T-helper 2 cell treated with Interferon-gamma antibody and Interleukin-4, amounts not matched to agents 5 μg/mL and 100 μg/mL, for 36 hours (primary cell): Measurements from ENCODE around the gene KRT16.
"Not testable (repeated sequence)": the region's sequence is repeated elsewhere in the genome, so short reads cannot be mapped to it uniquely, and the experiment has no call there.

Experiments
- DNase-seq: peaks from one replicate; pipeline ENCODE4 v3.0.0; 2021; ENCODE audit warnings: low spot score
- H3K27ac Mint-ChIP-seq: one replicate; pipeline ENCODE4 v1.8.0; 2021; ENCODE audit warnings: mild to moderate bottlenecking, mixed read lengths
- H3K27me3 Mint-ChIP-seq: one replicate; pipeline ENCODE4 v1.8.0; 2021; ENCODE audit warnings: low read depth, mixed read lengths
- H3K36me3 Mint-ChIP-seq: one replicate; pipeline ENCODE4 v1.8.0; 2021; ENCODE audit warnings: low read depth, mixed read lengths
- H3K4me1 Mint-ChIP-seq: one replicate; pipeline ENCODE4 v1.8.0; 2021; ENCODE audit warnings: low read depth, mixed read lengths
- H3K4me3 Mint-ChIP-seq: one replicate; pipeline ENCODE4 v1.8.0; 2022; ENCODE audit warnings: mild to moderate bottlenecking, moderate library complexity, mixed read lengths
- H3K9me3 Mint-ChIP-seq: one replicate; pipeline ENCODE4 v1.8.0; 2021; ENCODE audit warnings: mixed read lengths

KRT16 gene

GRCh38 chr17:41595585-41595984 lies 17.0 kb downstream of the KRT16 start:
- Mint-ChIP-seq H3K27me3 (peaks cover 5% of the 10 kb centered on the region), H3K36me3 (no peaks in the 10 kb centered on the region), H3K9me3 (no peaks in the 10 kb centered on the region), H3K4me3 (no peak overlapping the region), H3K27ac (no peak overlapping the region), H3K4me1 (no peaks in the 10 kb centered on the region)
- DNase-seq: no peak

GRCh38 chr17:41594363-41594915 lies 18.1 kb downstream of the KRT16 start:
- Mint-ChIP-seq H3K27ac (no peak overlapping the region), H3K4me3 (no peak overlapping the region), H3K9me3 (no peaks in the 10 kb centered on the region), H3K27me3 (peaks cover 5% of the 10 kb centered on the region), H3K36me3 (no peaks in the 10 kb centered on the region), H3K4me1 (no peaks in the 10 kb centered on the region)
- DNase-seq: no peak

GRCh38 chr17:41593306-41593981 lies 19.1 kb downstream of the KRT16 start:
- DNase-seq: no peak
- H3K4me1 Mint-ChIP-seq: no peaks in the 10 kb centered on the region
- peaks cover 5% of the 10 kb centered on the region for H3K27me3 Mint-ChIP-seq
- no peaks in the 10 kb centered on the region for H3K36me3 Mint-ChIP-seq
- H3K27ac Mint-ChIP-seq: no peak overlapping the region
- no peak overlapping the region for H3K4me3 Mint-ChIP-seq
- no peaks in the 10 kb centered on the region for H3K9me3 Mint-ChIP-seq

- Mint-ChIP-seq H3K9me3 (no peaks in the 10 kb centered on the region), H3K27ac (no peak overlapping the region), H3K4me1 (no peaks in the 10 kb centered on the region), H3K27me3 (peaks cover 5% of the 10 kb centered on the region), H3K4me3 (no peak overlapping the region), H3K36me3 (no peaks in the 10 kb centered on the region)
- DNase-seq: no peak
These were observed 19.8 kb downstream of the KRT16 start for GRCh38 chr17:41592601-41593305.

GRCh38 chr17:41589301-41589700 lies 23.3 kb downstream of the KRT16 start:
- no peak overlapping the region for H3K27ac Mint-ChIP-seq
- H3K27me3 Mint-ChIP-seq: peaks cover 2% of the 10 kb centered on the region
- H3K9me3 Mint-ChIP-seq: no peaks in the 10 kb centered on the region

GRCh38 chr17:41588126-41588810 lies 24.3 kb downstream of the KRT16 start:
- no peaks in the 10 kb centered on the region for H3K9me3 Mint-ChIP-seq
- no peak overlapping the region for H3K4me3 Mint-ChIP-seq
- H3K4me1 Mint-ChIP-seq: no peaks in the 10 kb centered on the region
- DNase-seq: no peak
- no peak overlapping the region for H3K27ac Mint-ChIP-seq
- no peaks in the 10 kb centered on the region for H3K36me3 Mint-ChIP-seq
- H3K27me3 Mint-ChIP-seq: peaks cover 2% of the 10 kb centered on the region

More at GRCh38 chr17:41589301-41589700, 23.3 kb downstream of the KRT16 start:
- no peak for DNase-seq
- H3K36me3 Mint-ChIP-seq: no peaks in the 10 kb centered on the region
- H3K4me3 Mint-ChIP-seq: no peak overlapping the region
- no peaks in the 10 kb centered on the region for H3K4me1 Mint-ChIP-seq

- H3K36me3 Mint-ChIP-seq: no peaks in the 10 kb centered on the region
- no peak within 1 kb of the TSS for H3K27ac Mint-ChIP-seq
- peaks cover 2% of the 10 kb centered on the region for H3K27me3 Mint-ChIP-seq
- H3K4me3 Mint-ChIP-seq: no peak within 1 kb of the TSS
- no peaks in the 10 kb centered on the region for H3K4me1 Mint-ChIP-seq
- no peak for DNase-seq
- H3K9me3 Mint-ChIP-seq: no peaks in the 10 kb centered on the region
These were observed 25.6 kb downstream of the KRT16 start, which contains the start of gene KRT14 for GRCh38 chr17:41586863-41587495. Gene KRT14 (minus strand): TSS chr17:41586895. CDS start chr17:41586834, 61 bp downstream.

- DNase-seq: no peak
- H3K27ac Mint-ChIP-seq: no peak overlapping the region
- no peaks in the 10 kb centered on the region for H3K9me3 Mint-ChIP-seq
- peaks cover 3% of the 10 kb centered on the region for H3K27me3 Mint-ChIP-seq
- H3K4me3 Mint-ChIP-seq: no peak overlapping the region
- no peaks in the 10 kb centered on the region for H3K4me1 Mint-ChIP-seq
- H3K36me3 Mint-ChIP-seq: no peaks in the 10 kb centered on the region
These were observed 27.1 kb downstream of the KRT16 start for GRCh38 chr17:41585301-41586056.

- H3K27ac Mint-ChIP-seq, H3K27me3 Mint-ChIP-seq, H3K36me3 Mint-ChIP-seq, H3K4me3 Mint-ChIP-seq, DNase-seq, H3K4me1 Mint-ChIP-seq, H3K9me3 Mint-ChIP-seq: not testable (repeated sequence)
These were observed 28.1 kb downstream of the KRT16 start for GRCh38 chr17:41584331-41584927.

GRCh38 chr17:41583137-41584127 lies 29.1 kb downstream of the KRT16 start:
- no peak overlapping the region for H3K4me3 Mint-ChIP-seq
- H3K9me3 Mint-ChIP-seq: no peaks in the 10 kb centered on the region
- no peaks in the 10 kb centered on the region for H3K36me3 Mint-ChIP-seq
- H3K27me3 Mint-ChIP-seq: peaks cover 7% of the 10 kb centered on the region
- no peaks in the 10 kb centered on the region for H3K4me1 Mint-ChIP-seq
- H3K27ac Mint-ChIP-seq: no peak overlapping the region
- no peak for DNase-seq

- H3K4me3 Mint-ChIP-seq, H3K9me3 Mint-ChIP-seq, DNase-seq, H3K4me1 Mint-ChIP-seq, H3K27ac Mint-ChIP-seq, H3K27me3 Mint-ChIP-seq, H3K36me3 Mint-ChIP-seq: not testable (repeated sequence)
These were observed 30.3 kb downstream of the KRT16 start for GRCh38 chr17:41582061-41582968.
